ENCODE measurements around the gene PRKN. TPM values are rescaled to one million over a fixed set of nuclear protein-coding genes. Genes with fewer than 3 reads are reported as not detected.

PRKN gene
- total and polyA plus RNA-seq, 9 of the 15 experiments (the other 6 are each of a cell fraction or from before 2014, with no cell fraction given) = 0.03 to 0.96 (median 0.15) TPM; not detected in 2

DNA sequence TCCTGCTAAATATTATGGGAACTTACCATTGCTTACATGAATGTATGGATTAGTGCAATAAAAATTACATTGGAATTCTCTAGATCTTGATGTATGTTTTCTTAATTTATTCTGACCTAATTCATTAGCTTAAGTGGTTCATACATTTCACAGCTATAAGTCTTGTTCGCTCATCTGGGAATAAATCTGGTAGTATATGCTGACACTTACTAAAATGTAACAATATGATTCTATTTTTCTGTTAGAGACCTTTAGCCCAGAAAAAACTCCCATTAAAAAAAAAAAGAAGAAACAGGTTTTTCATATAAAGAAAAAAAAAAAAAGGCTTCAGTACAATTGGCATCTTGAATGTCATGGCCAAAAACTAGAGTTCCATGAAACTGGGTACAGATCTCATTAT lies 1059.6 kb downstream of the PRKN start:
- TF ChIP-seq DNMT1 (IDR thresholded peaks at IDR 0.05) (no peak), ZNF316 (IDR thresholded peaks at IDR 0.05) (peak; percentile 50; the same call in 1 of the 2 replicates)
- no peak overlapping the region for H3K4me3 ChIP-seq
- no peak for DNase-seq (ENCODE audit: extremely low read depth in 1 of 4, low spot score in 3 of 4)
- H3K9ac ChIP-seq (ENCODE audit: insufficient read depth in 1 of 2, low read depth in 2 of 2, low read length in 2 of 2) = no peak overlapping the region
- no peak overlapping the region for H3K27ac ChIP-seq (ENCODE audit: extremely low read depth, low read depth, low read length)
- intact Hi-C loops (cut with micrococcal nuclease) (no loop called here), in situ Hi-C loops (cut with MboI) (no loop called here)
- no peak for ATAC-seq
- H3K9me3 ChIP-seq (replicated peaks; ENCODE audit: control insufficient read depth, insufficient read depth, low read depth, low read length) = no peaks in the 10 kb centered on the region
- peaks cover 0 to 19% of the 10 kb centered on the region in 2 experiments; a peak in 3 of 5 replicates for H3K27me3 ChIP-seq (ENCODE audit: control insufficient read depth in 2 of 2, insufficient read depth in 2 of 2, low read length in 2 of 2)
- no peaks in the 10 kb centered on the region for H3K36me3 ChIP-seq (ENCODE audit: control insufficient read depth, insufficient read depth, low read length)
- no peaks in the 10 kb centered on the region for H3K79me2 ChIP-seq (ENCODE audit: control insufficient read depth, insufficient read depth, low read length)
- no TSS peak for BruUV-seq (replicated peaks)
- no peaks in the 10 kb centered on the region for H3K9me1 ChIP-seq (ENCODE audit: control insufficient read depth, insufficient read depth, low read length)
- no peak overlapping the region for H3K4me2 ChIP-seq (ENCODE audit: insufficient read depth, low read length)
- no peaks in the 10 kb centered on the region for H3K4me1 ChIP-seq (replicated peaks in 1 of 2; ENCODE audit: control insufficient read depth in 2 of 2, insufficient read depth in 2 of 2, low read length in 2 of 2)
- ChIA-PET POLR2A (no interaction called here), CTCF (ENCODE audit: low intra/inter-chr PET ratio) (no interaction called here)
- H2AFZ ChIP-seq (ENCODE audit: low read depth, low read length) = no peak overlapping the region
- FAIRE-seq = no peak
- WGBS (ENCODE audit: insufficient coverage, low coverage, missing lambda C conversion rate) = 0% methylated on average over 1 of the region's 1 CpG
- 0 out of 2 replicates have a peak, but pooled peaks cover 4% of the 10 kb centered on the region for H4K20me1 ChIP-seq (replicated peaks; ENCODE audit: control insufficient read depth, insufficient read depth, low read length)

DNA sequence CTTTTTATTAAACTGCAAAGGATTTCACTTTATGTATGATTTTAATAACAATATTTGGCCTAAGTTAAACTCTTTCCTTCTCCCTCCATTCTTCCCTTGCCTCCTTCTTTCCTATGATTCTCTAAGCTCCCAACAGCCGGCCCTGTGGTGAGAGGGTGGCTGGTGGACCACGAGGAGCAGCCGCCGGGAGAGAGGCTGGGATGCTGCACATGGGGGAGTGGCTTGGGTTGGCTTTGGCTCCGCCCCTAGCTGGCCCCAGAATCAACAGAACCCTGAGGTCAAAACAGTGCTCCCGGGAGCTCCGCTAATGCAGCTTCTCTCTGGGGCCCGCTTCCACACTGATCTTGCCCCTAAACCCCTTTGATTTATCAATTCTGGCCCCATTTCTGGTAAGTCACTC lies 1063.9 kb downstream of the PRKN start:
- 2% methylated on average over 8 of the region's 8 CpGs for WGBS (ENCODE audit: insufficient coverage, low coverage, missing lambda C conversion rate)
- peak; percentile 57; the same call in 1 of the 3 replicates for ATAC-seq
- H3K9me3 ChIP-seq (replicated peaks; ENCODE audit: control insufficient read depth, insufficient read depth, low read depth, low read length) = no peaks in the 10 kb centered on the region
- in situ Hi-C loops (cut with MboI) (no loop called here), intact Hi-C loops (cut with micrococcal nuclease) (no loop called here)
- no peak overlapping the region for H3K4me2 ChIP-seq (ENCODE audit: insufficient read depth, low read length)
- BruUV-seq (replicated peaks) = no TSS peak
- H2AFZ ChIP-seq (ENCODE audit: low read depth, low read length) = no peak overlapping the region
- DNase-seq (ENCODE audit: extremely low read depth in 1 of 4, low spot score in 3 of 4) = peak in 2 of 4 experiments; percentile 23 to 27
- H3K9ac ChIP-seq (ENCODE audit: insufficient read depth in 1 of 2, low read depth in 2 of 2, low read length in 2 of 2) = no peak overlapping the region
- no peak overlapping the region for H3K27ac ChIP-seq (ENCODE audit: extremely low read depth, low read depth, low read length)
- POLR2A ChIA-PET = interaction anchor here (0.7 kb wide), 1 partner anchor 200 kb away, joined by 3 read pairs; no protein-coding TSS in a partner anchor
- H3K27me3 ChIP-seq (ENCODE audit: control insufficient read depth in 2 of 2, insufficient read depth in 2 of 2, low read length in 2 of 2) = peaks cover 0 to 18% of the 10 kb centered on the region in 2 experiments; a peak in 2 of 5 replicates
- no peak for FAIRE-seq
- no peak overlapping the region for H3K4me3 ChIP-seq
- H4K20me1 ChIP-seq (replicated peaks; ENCODE audit: control insufficient read depth, insufficient read depth, low read length) = no peaks in the 10 kb centered on the region
- TF ChIP-seq MYC (IDR thresholded peaks at IDR 0.05; ENCODE audit: low read depth, low read length) (no peak), MYC (CRISPR knock-in tag; IDR thresholded peaks at IDR 0.05; ENCODE audit: borderline replicate concordance, low read depth) (no peak), MCM3 (IDR thresholded peaks at IDR 0.05) (no peak), HDAC6 (IDR thresholded peaks at IDR 0.05; ENCODE audit: low read depth, low read length) (no peak), EGR1 (conservative IDR thresholded peaks at IDR 0.05) (no peak), ZNF507 (tag; conservative IDR thresholded peaks at IDR 0.05) (no peak), ZNF778 (CRISPR knock-in tag; IDR thresholded peaks at IDR 0.05) (no peak), CCAR2 (IDR thresholded peaks at IDR 0.05; ENCODE audit: low read depth, low read length) (no peak), ZZZ3 (IDR thresholded peaks at IDR 0.05) (no peak), FOSL1 (tag; conservative IDR thresholded peaks at IDR 0.05) (no peak)
- TF ChIP-seq, protein P1, sequence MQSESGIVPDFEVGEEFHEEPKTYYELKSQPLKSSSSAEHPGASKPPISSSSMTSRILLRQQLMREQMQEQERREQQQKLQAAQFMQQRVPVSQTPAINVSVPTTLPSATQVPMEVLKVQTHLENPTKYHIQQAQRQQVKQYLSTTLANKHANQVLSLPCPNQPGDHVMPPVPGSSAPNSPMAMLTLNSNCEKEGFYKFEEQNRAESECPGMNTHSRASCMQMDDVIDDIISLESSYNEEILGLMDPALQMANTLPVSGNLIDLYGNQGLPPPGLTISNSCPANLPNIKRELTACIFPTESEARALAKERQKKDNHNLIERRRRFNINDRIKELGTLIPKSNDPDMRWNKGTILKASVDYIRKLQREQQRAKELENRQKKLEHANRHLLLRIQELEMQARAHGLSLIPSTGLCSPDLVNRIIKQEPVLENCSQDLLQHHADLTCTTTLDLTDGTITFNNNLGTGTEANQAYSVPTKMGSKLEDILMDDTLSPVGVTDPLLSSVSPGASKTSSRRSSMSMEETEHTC (IDR thresholded peaks at IDR 0.05) = no peak
- TF ChIP-seq, protein P2, sequence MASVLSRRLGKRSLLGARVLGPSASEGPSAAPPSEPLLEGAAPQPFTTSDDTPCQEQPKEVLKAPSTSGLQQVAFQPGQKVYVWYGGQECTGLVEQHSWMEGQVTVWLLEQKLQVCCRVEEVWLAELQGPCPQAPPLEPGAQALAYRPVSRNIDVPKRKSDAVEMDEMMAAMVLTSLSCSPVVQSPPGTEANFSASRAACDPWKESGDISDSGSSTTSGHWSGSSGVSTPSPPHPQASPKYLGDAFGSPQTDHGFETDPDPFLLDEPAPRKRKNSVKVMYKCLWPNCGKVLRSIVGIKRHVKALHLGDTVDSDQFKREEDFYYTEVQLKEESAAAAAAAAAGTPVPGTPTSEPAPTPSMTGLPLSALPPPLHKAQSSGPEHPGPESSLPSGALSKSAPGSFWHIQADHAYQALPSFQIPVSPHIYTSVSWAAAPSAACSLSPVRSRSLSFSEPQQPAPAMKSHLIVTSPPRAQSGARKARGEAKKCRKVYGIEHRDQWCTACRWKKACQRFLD (CRISPR knock-in tag; IDR thresholded peaks at IDR 0.05) = no peak
- H3K36me3 ChIP-seq (ENCODE audit: control insufficient read depth, insufficient read depth, low read length) = no peaks in the 10 kb centered on the region
- H3K79me2 ChIP-seq (ENCODE audit: control insufficient read depth, insufficient read depth, low read length) = no peaks in the 10 kb centered on the region
- CTCF ChIA-PET (ENCODE audit: low intra/inter-chr PET ratio) = no interaction called here
- no peaks in the 10 kb centered on the region for H3K4me1 ChIP-seq (replicated peaks in 1 of 2; ENCODE audit: control insufficient read depth in 2 of 2, insufficient read depth in 2 of 2, low read length in 2 of 2)
- no peaks in the 10 kb centered on the region for H3K9me1 ChIP-seq (ENCODE audit: control insufficient read depth, insufficient read depth, low read length)
